IMR-90 (cell line): ENCODE data around the gene EGFR. TPM values are rescaled to one million over a fixed set of nuclear protein-coding genes. Genes with fewer than 3 reads are reported as not detected.
"Not testable (repeated sequence)": the region's sequence is repeated elsewhere in the genome, so short reads cannot be mapped to it uniquely, and the experiment has no call there.

Source experiments
- ATAC-seq: fragments of 200-7000 bp; cut with Tn5 transposase; 2 replicates; pipeline ENCODE4 v1.9.1; 2020; ENCODE audit warnings: low read depth, mild to moderate bottlenecking, moderate library complexity
- BruUV-seq: library from RNA; stranded (reverse); fragments of 400-500 nt; replicated peaks from 2 replicates; lab custom pipeline; 2021; lab: Mats Ljungman, UMichigan
- CTCF ChIA-PET: fragments of 300-600 bp; formaldehyde crosslinking; extraction: SDS; loops from one replicate; lab custom pipeline; 2021; ENCODE audit warnings: antibody characterized with exemption; lab: Yijun Ruan, JAX
- POLR2A ChIA-PET: fragments of 300-600 bp; sonication (Branson Sonifier 250); formaldehyde crosslinking; loops from one replicate; lab custom pipeline; 2022; ENCODE audit warnings: antibody characterized with exemption; ENCODE audit not compliant: unreplicated experiment; lab: Charles Lee
- DNase-seq: peaks from one replicate; pipeline ENCODE4 v3.0.0; 2013
- H2AFZ ChIP-seq: replicated peaks from 2 replicates; pipeline ENCODE3; 2013; ENCODE audit warnings: low read length, mild to moderate bottlenecking; ENCODE audit not compliant: poor library complexity
- H2AK5ac ChIP-seq: 2 replicates; pipeline ENCODE4 v1.6.1; 2013; ENCODE audit warnings: low read depth, low read length, inconsistent platforms
- H2AK9ac ChIP-seq: replicated peaks from 2 replicates; pipeline ENCODE3; 2013; ENCODE audit warnings: mild to moderate bottlenecking, low read depth, low read length, moderate library complexity; ENCODE audit not compliant: poor library complexity
- H2BK120ac ChIP-seq: 2 replicates; pipeline ENCODE4 v1.6.1; 2013; ENCODE audit warnings: low read depth, low read length, inconsistent platforms
- H2BK15ac ChIP-seq: 3 replicates; pipeline ENCODE4 v1.6.1; 2013; ENCODE audit warnings: low read depth, low read length, inconsistent platforms
- H2BK20ac ChIP-seq: 2 replicates; pipeline ENCODE4 v1.6.1; 2013; ENCODE audit warnings: low read depth, mild to moderate bottlenecking, inconsistent platforms, low read length, moderate library complexity
- H2BK5ac ChIP-seq: 2 replicates; pipeline ENCODE4 v1.6.1; 2013; ENCODE audit warnings: mild to moderate bottlenecking, low read depth, low read length, inconsistent platforms; ENCODE audit not compliant: poor library complexity, severe bottlenecking
- H3K14ac ChIP-seq: replicated peaks from 2 replicates; pipeline ENCODE4 v1.6.1; 2013; ENCODE audit warnings: low read depth, low read length, inconsistent platforms
- H3K18ac ChIP-seq: 2 replicates; pipeline ENCODE4 v1.6.1; 2013; ENCODE audit warnings: low read depth, low read length, control low read depth
- H3K23ac ChIP-seq: 2 replicates; pipeline ENCODE4 v1.6.1; 2013; ENCODE audit warnings: low read depth, low read length, inconsistent platforms
- H3K27ac ChIP-seq: 2 replicates; pipeline ENCODE4 v1.5.1; 2013; ENCODE audit warnings: mild to moderate bottlenecking, control low read depth, low read length; ENCODE audit not compliant: insufficient read depth
- H3K27me3 ChIP-seq: 2 replicates; pipeline ENCODE4 v1.6.1; 2013; ENCODE audit warnings: low read length; ENCODE audit not compliant: control insufficient read depth, insufficient read depth
- H3K36me3 ChIP-seq: 2 replicates; pipeline ENCODE4 v1.6.1; 2013; ENCODE audit warnings: low read length, mixed read lengths; ENCODE audit not compliant: control insufficient read depth, insufficient read depth
- H3K4ac ChIP-seq: 2 replicates; pipeline ENCODE4 v1.6.1; 2013; ENCODE audit warnings: low read depth, low read length, inconsistent platforms
- H3K4me1 ChIP-seq: 2 replicates; pipeline ENCODE4 v1.6.1; 2013; ENCODE audit warnings: low read length, mixed read lengths; ENCODE audit not compliant: control insufficient read depth, insufficient read depth
- H3K4me2 ChIP-seq: 2 replicates; pipeline ENCODE4 v1.6.1; 2013; ENCODE audit warnings: low read depth, mild to moderate bottlenecking, control low read depth, low read length, moderate library complexity
- H3K4me3 ChIP-seq: 2 replicates; pipeline ENCODE4 v1.5.1; 2013; ENCODE audit warnings: low read depth, mild to moderate bottlenecking, control low read depth, low read length, moderate library complexity; ENCODE audit not compliant: insufficient read depth
- H3K56ac ChIP-seq: 2 replicates; pipeline ENCODE4 v1.6.1; 2013; ENCODE audit warnings: low read length, inconsistent platforms; ENCODE audit not compliant: insufficient read depth; ENCODE audit errors: extremely low read depth
- H3K79me1 ChIP-seq, 2 experiments: 2 replicates each; pipeline ENCODE4 v1.6.1; 2013; ENCODE audit warnings: low read length in 2 of 2, inconsistent platforms in 1 of 2, low read depth in 1 of 2
- H3K9ac ChIP-seq: 2 replicates; pipeline ENCODE4 v1.6.1; 2013; ENCODE audit warnings: low read depth, low read length, control low read depth
- H3K9me1 ChIP-seq: 2 replicates; pipeline ENCODE4 v1.6.1; 2013; ENCODE audit warnings: low read length, inconsistent platforms; ENCODE audit not compliant: insufficient read depth
- H3K9me3 ChIP-seq: 2 replicates; pipeline ENCODE4 v1.6.1; 2013; ENCODE audit warnings: low read length; ENCODE audit not compliant: control insufficient read depth, insufficient read depth
- H4K20me1 ChIP-seq: 2 replicates; pipeline ENCODE4 v1.6.1; 2013; ENCODE audit warnings: low read length, inconsistent platforms; ENCODE audit not compliant: insufficient read depth
- H4K5ac ChIP-seq: 2 replicates; pipeline ENCODE4 v1.6.1; 2013; ENCODE audit warnings: mild to moderate bottlenecking, low read depth, low read length, control low read depth
- H4K8ac ChIP-seq, 2 experiments: 2 replicates each; pipeline ENCODE4 v1.6.1; 2013; ENCODE audit warnings: low read depth in 2 of 2, low read length in 2 of 2, control low read depth in 1 of 2, inconsistent platforms in 1 of 2
- H4K91ac ChIP-seq: 2 replicates; pipeline ENCODE4 v1.6.1; 2013; ENCODE audit warnings: low read depth, low read length, inconsistent platforms; ENCODE audit not compliant: insufficient read depth
- BHLHE40 ChIP-seq: fragments of 150-350 bp; IDR thresholded peaks from 2 replicates; pipeline ENCODE4 v1.6.1; 2016; ENCODE audit warnings: mild to moderate bottlenecking, low read depth, low read length
- CEBPB ChIP-seq: IDR thresholded peaks from 2 replicates; pipeline ENCODE4 v1.6.1; 2012; ENCODE audit warnings: low read depth, low read length, improper control_type of control experiment
- CHD1 ChIP-seq: IDR thresholded peaks from 2 replicates; pipeline ENCODE4 v1.6.1; 2012; ENCODE audit warnings: low read depth, low read length, improper control_type of control experiment
- ELK1 ChIP-seq: fragments of 150-350 bp; IDR thresholded peaks from 2 replicates; pipeline ENCODE4 v1.6.1; 2016; ENCODE audit warnings: low read depth, mild to moderate bottlenecking, low read length, moderate library complexity, borderline replicate concordance
- MAFK ChIP-seq: IDR thresholded peaks from 2 replicates; pipeline ENCODE4 v1.6.1; 2012; ENCODE audit warnings: low read depth, low read length, improper control_type of control experiment
- POLR2A ChIP-seq: IDR thresholded peaks from 2 replicates; pipeline ENCODE4 v1.6.1; 2012; ENCODE audit warnings: mild to moderate bottlenecking, low read depth, low read length
- RAD21 ChIP-seq: IDR thresholded peaks from 2 replicates; pipeline ENCODE4 v1.6.1; 2012; ENCODE audit warnings: low read length, improper control_type of control experiment
- RCOR1 ChIP-seq: IDR thresholded peaks from 2 replicates; pipeline ENCODE4 v1.6.1; 2012; ENCODE audit warnings: mild to moderate bottlenecking, low read length, improper control_type of control experiment; ENCODE audit not compliant: insufficient replicate concordance
- WGBS, 2 experiments: methylation state at CpG; one replicate each; pipeline versions ENCODE4 v1.1.5 to v1.1.7; 2013; ENCODE audit warnings: missing lambda C conversion rate in 2 of 2; ENCODE audit not compliant: insufficient read length in 1 of 2; ENCODE audit errors: extremely low coverage in 2 of 2; 5-methylcytosine and 5-hydroxymethylcytosine counted together
- dilution Hi-C: fragments of 300-500 bp; cut with HindIII; formaldehyde crosslinking; loops from one replicate; pipeline ENCODE4 v1.14.3; 2018; ENCODE audit warnings: low sequenced_read_pairs; ENCODE audit not compliant: unreplicated experiment
- in situ Hi-C: fragments of 300-500 bp; cut with MboI; formaldehyde crosslinking; loops from 3 replicates; pipeline ENCODE4 v1.14.3; 2019; ENCODE audit warnings: low sequenced_read_pairs, inconsistent platforms, mixed read lengths
- intact Hi-C: fragments of 100-400 bp; cut with micrococcal nuclease; formaldehyde crosslinking; loops from 2 replicates; pipeline ENCODE4 v1.10.0; 2022
- polyA plus RNA-seq, 3 experiments: library from polyadenylated mRNA; depleted of rRNA; stranded (reverse); fragments of >200 nt; gene quantifications; 2 replicates each; pipeline ENCODE4 v1.2.3, GENCODE V29; 2012; ENCODE audit warnings: low replicate concordance in 1 of 3
- total RNA-seq: library from RNA; depleted of rRNA; stranded (reverse); fragments of >200 nt; gene quantifications from 2 replicates; pipeline ENCODE4 v1.2.3, GENCODE V29; 2012

Gene EGFR
- total and polyA plus RNA-seq, 2 of the 4 experiments (the other 2 are of a cell fraction): 36.9 to 60.4 TPM

GRCh38 chr7:55034776-55035175 lies 16.0 kb downstream of the EGFR start:
- Histone ChIP-seq H4K5ac (no peak overlapping the region), H3K27me3 (no peaks in the 10 kb centered on the region), H4K91ac (no peak overlapping the region), H4K8ac (peak overlapping the region in 1 of 2 experiments; percentile 40; a peak in 1 of 4 replicates), H4K20me1 (peaks cover 84% of the 10 kb centered on the region), H3K9ac (no peak overlapping the region), H3K56ac (no peak overlapping the region), H2BK20ac (no peak overlapping the region), H2AK9ac (no peak overlapping the region), H2AFZ (no peak overlapping the region), H3K4me1 (peaks cover 31% of the 10 kb centered on the region), H2BK15ac (no peak overlapping the region), H3K14ac (peak overlapping the region; percentile 77; the same call in 1 of the 2 replicates), H3K9me3 (no peaks in the 10 kb centered on the region), H3K79me1 (peaks cover 44 to 84% of the 10 kb centered on the region in 2 experiments), H3K4me3 (no peak overlapping the region), H3K9me1 (peaks cover 50% of the 10 kb centered on the region), H2BK120ac (no peak overlapping the region), H2AK5ac (no peak overlapping the region), H3K18ac (no peak overlapping the region), H3K4me2 (no peak overlapping the region), H3K23ac (peak overlapping the region; percentile 85; the same call in 1 of the 2 replicates), H3K36me3 (peaks cover 10% of the 10 kb centered on the region), H3K27ac (no peak overlapping the region), H3K4ac (0 out of 2 replicates have a peak overlapping the region, but pooled peaks have one; percentile 12), H2BK5ac (peak overlapping the region; percentile 27)
- ChIA-PET POLR2A (no interaction called here), CTCF (no interaction called here)
- TF ChIP-seq POLR2A (no peak), CHD1 (no peak), MAFK (no peak), BHLHE40 (no peak), RCOR1 (no peak), RAD21 (no peak), CEBPB (no peak), ELK1 (no peak)
- no CpG with 5 or more reads among the region's 2 CpGs for WGBS, 2 experiments
- DNase-seq (no peak), ATAC-seq (no peak)
- no TSS peak for BruUV-seq
- intact Hi-C loops (no loop called here), in situ Hi-C loops (no loop called here), dilution Hi-C loops (no loop called here)

- Histone ChIP-seq H3K36me3 (peaks cover 10% of the 10 kb centered on the region), H3K79me1 (peaks cover 47 to 85% of the 10 kb centered on the region in 2 experiments), H3K4me1 (peaks cover 29% of the 10 kb centered on the region), H4K20me1 (peaks cover 82% of the 10 kb centered on the region), H3K9me1 (peaks cover 48% of the 10 kb centered on the region)
- BruUV-seq, H3K4ac ChIP-seq, H4K91ac ChIP-seq, H2BK5ac ChIP-seq, H2BK20ac ChIP-seq, H2BK15ac ChIP-seq, H2AK5ac ChIP-seq, POLR2A ChIA-PET, H3K14ac ChIP-seq, H3K27ac ChIP-seq, H2BK120ac ChIP-seq, H2AFZ ChIP-seq, intact Hi-C loops, H3K4me3 ChIP-seq, H3K4me2 ChIP-seq, H2AK9ac ChIP-seq, ATAC-seq, H3K23ac ChIP-seq, H4K5ac ChIP-seq, in situ Hi-C loops, H3K18ac ChIP-seq, H3K56ac ChIP-seq, H4K8ac ChIP-seq, H3K9ac ChIP-seq, H3K9me3 ChIP-seq, DNase-seq, CTCF ChIA-PET, H3K27me3 ChIP-seq, dilution Hi-C loops: not testable (repeated sequence)
- WGBS, 2 experiments: no CpG with 5 or more reads among the region's 3 CpGs
Observed at GRCh38 chr7:55035410-55035809, 16.6 kb downstream of the EGFR start.
